Mucosa of gallbladder (tissue), 1 donor: ENCODE measurements around the gene CELF2. TPM values are rescaled to one million over a fixed set of nuclear protein-coding genes. Genes with fewer than 3 reads are reported as not detected.
"Not testable (repeated sequence)": the region's sequence is repeated elsewhere in the genome, so short reads cannot be mapped to it uniquely, and the experiment has no call there.

Experiments used
- DNase-seq: peaks from one replicate; pipeline ENCODE4 v3.0.0-alpha.2; 2020; ENCODE audit warnings: low spot score
- total RNA-seq: library from RNA; stranded (reverse); gene quantifications from one replicate; pipeline ENCODE4 v1.2.1, GENCODE V29; 2021
- donor health status: DM: no; HTN: no; CAD: no.

CELF2 gene
- total RNA-seq, 1 donor from 2014 or later = 24.6 TPM

DNA sequence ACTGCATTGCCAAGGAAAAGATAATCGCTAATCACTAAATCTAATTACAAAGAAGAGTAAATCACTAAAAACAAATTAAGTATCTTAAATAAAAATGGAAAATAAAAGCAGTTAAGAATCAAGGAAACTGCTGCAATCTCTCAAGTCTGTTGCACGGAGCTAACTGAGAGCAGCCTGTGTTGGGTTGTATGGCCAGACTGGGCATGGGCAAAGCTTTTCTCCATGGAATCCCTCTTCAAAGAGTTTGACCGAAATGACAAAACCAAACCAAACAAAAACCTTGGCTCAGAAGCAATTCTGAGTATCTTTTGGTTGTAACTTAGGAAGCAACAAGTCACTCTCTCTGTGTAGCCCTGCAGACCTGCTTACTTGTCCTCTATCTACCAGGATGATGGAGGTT is 78.8 kb downstream of the CELF2 start:
- DNase-seq = no peak

- DNase-seq = no peak
Observed at GRCh38 chr10:11097686-11098085, 80.0 kb downstream of the CELF2 start.

DNA sequence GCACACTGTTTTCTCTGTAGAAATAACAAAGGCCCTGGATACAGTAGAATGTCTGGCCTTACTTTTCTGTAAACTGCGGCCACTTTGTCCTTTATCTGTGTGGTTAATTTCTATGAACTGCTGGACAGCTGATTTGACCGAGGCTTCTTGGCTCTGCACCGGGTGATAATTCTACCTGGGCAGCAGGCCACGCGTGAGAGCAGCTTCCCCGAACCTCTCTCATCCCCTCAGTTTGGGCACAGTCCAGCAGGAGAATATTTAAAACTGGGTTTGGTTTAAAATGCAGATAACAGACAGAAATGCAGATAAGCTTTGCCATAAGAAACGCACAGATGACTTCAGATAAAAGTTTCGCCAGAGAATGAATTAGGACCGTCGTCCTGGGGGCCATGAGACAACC is 81.0 kb downstream of the CELF2 start:
- no peak for DNase-seq

DNA sequence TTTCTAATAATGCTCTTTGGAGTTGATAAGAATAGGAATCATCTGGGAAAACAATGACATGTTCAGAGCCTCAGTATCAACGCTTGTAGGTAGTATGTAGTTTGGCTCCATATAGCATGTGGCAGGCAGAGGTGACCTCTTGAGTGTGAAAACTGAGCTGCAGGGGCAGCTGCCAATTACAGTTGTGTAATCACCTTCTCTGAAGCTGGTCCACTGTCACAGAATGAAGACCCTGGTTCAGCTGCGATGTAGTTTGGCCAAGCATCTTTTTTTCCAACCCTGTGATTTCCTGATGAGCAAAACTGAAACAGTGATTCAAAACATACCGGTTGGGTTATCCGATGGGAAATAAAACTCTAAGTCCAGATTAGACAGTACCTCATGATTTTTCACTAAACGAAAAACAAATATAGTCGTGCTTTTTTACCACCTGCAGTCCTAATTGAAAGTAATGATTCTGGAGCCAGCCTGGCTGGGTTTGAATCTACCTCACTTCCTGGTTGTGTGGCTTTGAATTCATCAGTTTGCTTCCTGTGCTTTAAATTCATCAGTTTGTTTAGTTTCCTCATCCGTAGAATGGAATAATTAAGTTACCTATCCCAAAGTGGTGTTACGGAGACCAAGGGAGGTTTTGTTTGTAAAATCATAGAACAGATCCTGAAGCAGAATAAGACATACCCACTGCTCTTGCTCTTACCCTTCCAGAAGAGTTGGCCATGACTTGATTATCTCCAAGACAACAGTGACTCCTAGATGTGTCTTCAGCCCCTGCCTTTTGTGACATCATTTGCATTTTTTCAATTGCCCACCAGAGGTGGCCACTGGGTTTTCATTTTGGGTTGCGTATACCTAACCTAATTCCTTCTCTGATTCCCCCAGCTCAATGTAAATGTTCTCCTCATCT is 87.4 kb downstream of the CELF2 start:
- no peak for DNase-seq

DNA sequence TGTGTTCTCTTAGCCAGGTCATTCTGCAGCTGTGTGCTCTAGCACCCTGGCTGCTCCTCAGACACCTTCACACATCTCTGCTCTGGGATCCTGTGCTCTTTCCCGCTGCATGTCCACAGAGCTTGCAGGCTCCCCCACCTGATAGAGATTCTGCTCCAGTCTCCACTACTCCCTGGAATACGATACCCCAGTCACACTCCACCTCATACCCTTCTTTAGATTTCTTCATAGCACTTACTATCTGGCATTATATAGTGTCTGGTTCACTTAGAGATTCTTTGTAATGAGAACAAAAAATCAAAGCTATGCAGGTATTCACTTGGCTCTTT is 88.0 kb downstream of the CELF2 start:
- no peak for DNase-seq

DNA sequence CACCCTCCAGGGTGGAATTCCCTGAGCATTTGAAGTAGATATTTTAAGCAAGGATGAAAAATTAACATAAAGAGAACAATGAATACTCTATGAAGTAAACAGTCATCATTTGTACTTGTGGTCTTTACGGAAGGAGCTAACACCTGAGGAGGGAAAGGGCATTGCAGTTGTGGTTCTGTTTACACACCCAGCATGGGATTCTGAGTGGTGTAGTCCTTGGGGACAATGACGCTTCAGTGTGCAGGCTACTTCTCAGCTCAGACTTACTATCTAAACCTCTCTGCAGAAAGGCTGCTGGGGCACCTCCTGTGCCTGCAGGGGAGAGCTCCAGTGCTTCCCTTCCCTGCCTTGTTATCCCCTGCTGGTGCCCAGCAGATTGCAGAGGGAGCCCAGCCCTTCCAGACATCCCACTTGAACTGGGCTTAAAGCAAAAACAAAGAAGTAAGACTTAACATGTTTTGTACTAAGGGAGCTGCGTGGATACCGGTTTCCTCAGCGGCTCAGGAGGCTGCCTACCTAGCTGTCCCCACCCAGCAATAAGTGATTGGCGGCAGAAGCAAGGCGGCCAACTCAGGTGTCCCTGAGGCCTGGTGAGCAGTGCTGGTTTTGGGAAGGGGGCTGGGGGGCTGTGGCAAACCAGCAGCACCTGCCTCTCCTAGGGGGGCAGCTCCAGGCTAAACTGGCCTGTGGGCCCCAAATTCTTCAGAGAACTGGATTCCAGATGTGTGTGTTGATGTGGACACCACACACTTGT is 89.1 kb downstream of the CELF2 start:
- no peak for DNase-seq

- DNase-seq = no peak
Observed at GRCh38 chr10:11107948-11108347, 90.3 kb downstream of the CELF2 start.

GRCh38 chr10:11108356-11108755 is 90.7 kb downstream of the CELF2 start:
- DNase-seq = no peak

- no peak for DNase-seq
Observed at GRCh38 chr10:11109590-11109989, 91.9 kb downstream of the CELF2 start.

DNA sequence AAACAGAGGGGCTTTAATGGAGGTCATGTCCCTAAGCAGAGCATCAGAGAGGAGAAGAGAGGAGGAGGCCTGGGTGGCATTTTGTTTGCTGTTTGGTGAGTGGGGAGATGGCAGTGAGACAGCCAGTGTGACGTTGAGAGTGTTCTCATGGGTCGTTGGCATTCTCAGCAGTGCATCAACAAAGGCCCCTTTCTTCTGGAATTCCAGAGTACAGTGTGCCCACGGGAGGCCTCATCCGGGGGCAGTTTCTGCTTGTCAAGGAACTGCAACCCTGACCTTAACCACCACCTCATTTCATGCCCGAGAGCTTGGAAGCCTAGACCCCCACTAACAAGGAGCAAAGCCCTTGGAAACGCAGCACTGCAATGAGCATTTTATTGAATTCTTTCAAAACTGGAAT is 92.9 kb downstream of the CELF2 start:
- no peak for DNase-seq

DNA sequence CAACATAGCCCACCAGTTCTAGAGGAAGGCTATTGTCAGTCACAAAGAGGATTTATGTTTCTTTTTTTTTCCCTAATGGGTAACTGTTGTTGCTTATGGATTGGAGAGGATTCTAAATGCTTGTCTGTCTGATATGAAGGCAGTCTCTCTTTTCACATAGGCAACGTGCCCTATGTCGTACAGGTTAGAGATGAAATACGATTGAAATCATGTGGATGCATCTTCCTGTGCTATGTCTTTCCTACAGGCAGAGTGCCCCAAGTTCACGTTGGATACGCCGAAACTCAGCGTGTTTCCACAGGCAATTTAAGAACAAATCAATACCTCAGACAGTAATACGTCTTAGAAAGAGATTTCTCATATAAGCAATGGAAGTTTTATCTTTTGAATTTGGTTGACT is 93.8 kb downstream of the CELF2 start:
- no peak for DNase-seq

GRCh38 chr10:11112718-11113117 is 95.0 kb downstream of the CELF2 start:
- DNase-seq = no peak

GRCh38 chr10:11113156-11113555 is 95.5 kb downstream of the CELF2 start:
- DNase-seq = no peak

- DNase-seq = no peak
Observed at GRCh38 chr10:11114269-11114668, 96.6 kb downstream of the CELF2 start.

- no peak for DNase-seq
Observed at GRCh38 chr10:11115337-11115736, 97.7 kb downstream of the CELF2 start.

- DNase-seq = no peak
Observed at GRCh38 chr10:11116361-11116760, 98.7 kb downstream of the CELF2 start.

DNA sequence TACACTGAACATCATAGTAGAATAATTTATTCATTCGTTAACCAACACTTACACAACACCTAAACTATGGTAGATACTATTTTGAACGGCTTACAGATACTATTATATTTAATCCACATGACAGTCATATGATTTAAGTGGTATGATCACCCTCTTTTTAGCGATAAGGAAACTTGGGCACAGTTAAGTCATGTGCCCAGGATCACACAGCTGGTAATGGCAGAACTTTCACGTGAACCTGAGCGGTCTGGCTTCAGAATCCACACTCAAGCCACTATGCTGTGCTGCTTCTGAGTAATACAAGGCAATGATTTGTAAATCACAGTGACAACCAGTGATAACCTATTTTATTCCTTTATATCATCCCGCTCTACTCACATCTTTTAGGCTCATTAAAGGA is 99.1 kb downstream of the CELF2 start:
- no peak for DNase-seq

DNA sequence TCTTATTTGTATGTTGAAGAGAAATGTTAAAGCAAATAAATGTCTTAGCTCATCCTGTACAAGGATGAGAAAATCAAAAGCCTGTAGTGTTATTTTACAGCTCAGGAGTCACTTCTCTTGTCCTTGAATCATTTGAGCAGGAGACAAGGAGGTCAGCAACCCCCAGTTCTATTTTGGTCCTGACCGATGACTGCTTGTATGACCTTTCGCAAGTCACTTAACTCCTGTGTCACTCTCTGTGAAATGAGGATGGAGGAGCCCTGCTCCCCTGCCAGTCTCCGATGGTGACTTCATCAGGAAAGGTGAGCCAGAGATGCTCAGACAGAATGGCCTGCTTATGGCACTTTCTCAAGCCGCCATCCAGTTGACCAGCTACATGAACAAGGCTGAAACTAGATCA is 101.0 kb downstream of the CELF2 start:
- no peak for DNase-seq

- no peak for DNase-seq
Observed at GRCh38 chr10:11119843-11120242, 102.2 kb downstream of the CELF2 start.

- no peak for DNase-seq
Observed at GRCh38 chr10:11120711-11121110, 103.0 kb downstream of the CELF2 start.

- not testable (repeated sequence) for DNase-seq
Observed at GRCh38 chr10:11123892-11124291, 106.2 kb downstream of the CELF2 start.

DNA sequence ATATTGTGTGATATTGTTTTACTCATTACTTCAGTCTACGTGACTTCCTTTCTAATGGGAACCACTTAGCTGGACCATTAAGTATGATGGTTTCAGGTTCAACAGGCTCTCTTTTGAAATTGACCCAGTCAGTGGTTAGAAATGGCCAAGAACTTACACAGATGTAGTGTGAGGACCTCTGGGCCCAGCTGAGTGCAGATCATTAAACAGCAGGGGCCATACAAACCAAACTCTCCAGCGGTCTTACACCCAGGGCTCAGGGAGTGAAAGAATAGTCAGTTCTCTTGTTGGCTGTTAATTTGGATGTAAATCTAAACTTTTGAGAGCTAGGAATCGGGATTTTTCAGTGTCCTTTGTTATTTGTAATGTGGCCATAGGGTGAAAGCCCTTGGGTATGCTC is 107.3 kb downstream of the CELF2 start:
- no peak for DNase-seq

GRCh38 chr10:11127017-11127416 is 109.3 kb downstream of the CELF2 start:
- not testable (repeated sequence) for DNase-seq
